ENCODE measurements around the gene TXNRD1.
"Not testable (repeated sequence)": the region's sequence is repeated elsewhere in the genome, so short reads cannot be mapped to it uniquely, and the experiment has no call there.

The TXNRD1 gene

GRCh38 chr12:104172570-104172947 lies 43.0 kb upstream of the TXNRD1 start:
- TF ChIP-seq ZFX (IDR thresholded peaks at IDR 0.05; ENCODE audit: borderline replicate concordance) (no peak), CTCF (IDR thresholded peaks at IDR 0.05) (no peak)
- no peak overlapping the region for H3K27ac ChIP-seq

- H3K27ac ChIP-seq = not testable (repeated sequence)
Observed at GRCh38 chr12:104173804-104174203, 41.8 kb upstream of the TXNRD1 start.

DNA sequence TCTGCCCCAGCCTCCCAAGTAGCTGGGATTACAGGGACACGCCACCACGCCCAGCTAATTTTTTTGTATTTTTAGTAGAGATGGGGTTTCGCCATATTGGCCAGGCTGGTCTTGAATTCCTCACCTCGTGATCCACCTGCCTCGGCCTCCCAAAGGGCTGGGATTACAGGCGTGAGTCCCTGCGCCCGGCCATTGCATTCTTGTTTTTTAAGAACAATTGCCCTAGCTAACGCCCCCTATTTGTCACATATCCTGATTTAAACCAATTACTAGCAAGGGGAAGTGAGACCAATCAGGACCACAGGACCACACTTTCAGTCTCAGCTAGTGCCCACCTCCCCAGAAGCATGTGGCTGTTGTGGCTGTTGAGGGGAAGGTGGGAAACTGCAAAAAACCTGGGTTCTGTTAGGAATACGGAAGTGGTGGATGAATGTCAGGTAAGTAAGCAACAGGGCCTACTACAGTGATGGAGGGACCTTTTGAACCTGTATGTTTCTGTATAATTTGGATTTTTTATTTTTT lies 39.8 kb upstream of the TXNRD1 start:
- no peak overlapping the region for H3K27ac ChIP-seq
- TF ChIP-seq CTCF (IDR thresholded peaks at IDR 0.05) (no peak), ZFX (IDR thresholded peaks at IDR 0.05; ENCODE audit: borderline replicate concordance) (no peak)

DNA sequence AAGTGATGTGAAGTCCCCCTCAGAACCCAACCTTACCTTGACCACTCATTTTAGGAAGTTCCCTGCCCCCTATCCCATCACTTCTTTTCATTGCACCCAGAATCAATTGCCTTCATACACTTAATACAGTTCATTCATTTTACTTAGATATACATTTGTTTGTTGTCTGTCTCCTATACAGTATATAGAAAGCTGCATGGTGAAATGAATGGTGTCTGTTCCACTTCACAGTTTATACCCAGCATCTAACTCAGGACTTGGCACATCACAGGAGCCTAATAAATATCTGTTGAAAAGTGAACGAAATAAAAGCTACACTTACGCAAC lies 38.3 kb upstream of the TXNRD1 start:
- H3K27ac ChIP-seq = no peak overlapping the region

GRCh38 chr12:104177663-104178501 lies 37.7 kb upstream of the TXNRD1 start:
- TF ChIP-seq CTCF (IDR thresholded peaks at IDR 0.05) = peak; percentile 22; the same call in 1 of the 2 replicates
- no peak for TF ChIP-seq ZFX (IDR thresholded peaks at IDR 0.05; ENCODE audit: borderline replicate concordance)
- H3K27ac ChIP-seq = no peak overlapping the region

More for the DNA sequence above, 38.3 kb upstream of the TXNRD1 start:
- TF ChIP-seq CTCF (IDR thresholded peaks at IDR 0.05) = no peak
- no peak for TF ChIP-seq ZFX (IDR thresholded peaks at IDR 0.05; ENCODE audit: borderline replicate concordance)

- no peak overlapping the region for H3K27ac ChIP-seq
- TF ChIP-seq CTCF (IDR thresholded peaks at IDR 0.05) = no peak
- TF ChIP-seq ZFX (IDR thresholded peaks at IDR 0.05; ENCODE audit: borderline replicate concordance) = no peak
Observed at GRCh38 chr12:104180374-104180773, 35.2 kb upstream of the TXNRD1 start.

DNA sequence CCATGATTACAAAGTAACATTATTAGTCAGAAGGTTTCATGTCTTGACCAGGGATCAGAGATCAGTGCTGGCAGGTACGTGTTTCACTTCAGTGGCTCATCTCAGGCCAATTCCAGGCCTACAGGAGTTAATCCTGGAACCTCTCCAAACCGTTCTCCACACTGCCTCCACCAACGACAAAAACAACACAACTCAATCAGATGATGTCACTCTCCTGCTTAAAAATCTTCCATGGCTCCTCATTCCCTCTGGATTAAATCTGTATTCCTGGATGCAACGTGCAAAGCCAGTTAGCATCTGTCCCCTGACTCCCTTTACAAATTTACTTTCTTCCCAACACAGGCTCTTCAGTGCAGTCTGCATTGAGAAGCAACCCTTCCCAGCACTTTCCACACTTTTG lies 34.3 kb upstream of the TXNRD1 start:
- no peak overlapping the region for H3K27ac ChIP-seq
- no peak for TF ChIP-seq CTCF (IDR thresholded peaks at IDR 0.05)
- TF ChIP-seq ZFX (IDR thresholded peaks at IDR 0.05; ENCODE audit: borderline replicate concordance) = no peak
